ES-I3 (cell line): ENCODE results near the gene TRIM60.
"Not testable (repeated sequence)": the region's sequence is repeated elsewhere in the genome, so short reads cannot be mapped to it uniquely, and the experiment has no call there.

ENCODE experiments used
- H3K36me3 ChIP-seq: 2 replicates; pipeline ENCODE4 v1.6.1; 2013; ENCODE audit warnings: mild to moderate bottlenecking, low read length, control low read depth, moderate library complexity; ENCODE audit not compliant: insufficient read depth
- H3K4me1 ChIP-seq: 2 replicates; pipeline ENCODE4 v1.6.1; 2013; ENCODE audit warnings: mild to moderate bottlenecking, control low read depth, low read length; ENCODE audit not compliant: insufficient read depth
- H3K9ac ChIP-seq: 2 replicates; pipeline ENCODE4 v1.6.1; 2013; ENCODE audit warnings: low read depth, mild to moderate bottlenecking, low read length, moderate library complexity
- H3K9me3 ChIP-seq: 2 replicates; pipeline ENCODE4 v1.6.1; 2013; ENCODE audit warnings: mild to moderate bottlenecking, low read length, moderate library complexity; ENCODE audit not compliant: control insufficient read depth, insufficient read depth

TRIM60 gene

DNA sequence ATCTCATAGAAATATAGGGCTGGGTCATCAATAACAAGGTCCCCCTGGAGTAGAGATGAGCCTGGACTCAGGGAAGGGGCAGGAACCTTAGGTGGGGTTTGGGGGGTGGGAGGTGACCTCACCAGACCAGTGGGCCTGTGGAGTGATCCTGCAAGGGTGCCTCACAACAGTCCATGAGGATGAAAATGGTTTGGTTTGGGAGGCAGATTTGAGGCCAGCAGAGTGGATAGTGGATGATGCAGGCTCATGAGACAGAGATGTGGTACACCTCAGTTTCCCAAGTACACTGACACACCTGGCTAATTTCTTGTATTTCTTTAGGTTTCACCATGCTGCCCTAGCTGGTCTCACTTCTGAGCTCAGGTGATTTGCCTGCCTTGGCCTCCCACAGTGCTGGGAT lies 18.1 kb upstream of the TRIM60 start:
- no peaks in the 10 kb centered on the region for H3K36me3 ChIP-seq
- no peaks in the 10 kb centered on the region for H3K9me3 ChIP-seq
- no peak overlapping the region for H3K9ac ChIP-seq
- no peaks in the 10 kb centered on the region for H3K4me1 ChIP-seq

GRCh38 chr4:165016971-165017370 lies 14.8 kb upstream of the TRIM60 start:
- no peak overlapping the region for H3K9ac ChIP-seq
- no peaks in the 10 kb centered on the region for H3K9me3 ChIP-seq
- no peaks in the 10 kb centered on the region for H3K4me1 ChIP-seq
- H3K36me3 ChIP-seq, result no peaks in the 10 kb centered on the region

GRCh38 chr4:165019995-165020394 lies 11.8 kb upstream of the TRIM60 start:
- not testable (repeated sequence) for H3K9me3 ChIP-seq, H3K9ac ChIP-seq, H3K36me3 ChIP-seq, H3K4me1 ChIP-seq

DNA sequence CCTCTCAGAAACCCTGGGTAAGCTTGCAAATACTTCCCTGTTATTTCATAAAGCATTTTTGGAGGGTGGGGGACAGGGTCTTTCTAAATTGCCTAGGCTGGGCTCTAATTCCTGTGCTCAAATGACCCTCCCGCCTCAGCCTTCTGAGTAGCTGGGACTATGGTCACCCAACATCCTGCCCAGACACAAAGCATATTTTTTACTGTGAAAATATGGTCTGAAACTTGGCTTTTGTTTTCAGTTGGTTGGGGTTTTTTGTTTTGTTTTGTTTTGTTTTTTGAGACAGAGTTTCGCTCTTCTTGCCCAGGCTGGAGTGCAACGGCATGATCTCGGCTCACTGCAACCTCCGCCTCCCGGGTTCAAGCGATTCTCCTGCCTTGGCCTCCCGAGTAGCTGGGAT lies 6.0 kb upstream of the TRIM60 start:
- not testable (repeated sequence) for H3K36me3 ChIP-seq, H3K9ac ChIP-seq, H3K4me1 ChIP-seq, H3K9me3 ChIP-seq

DNA sequence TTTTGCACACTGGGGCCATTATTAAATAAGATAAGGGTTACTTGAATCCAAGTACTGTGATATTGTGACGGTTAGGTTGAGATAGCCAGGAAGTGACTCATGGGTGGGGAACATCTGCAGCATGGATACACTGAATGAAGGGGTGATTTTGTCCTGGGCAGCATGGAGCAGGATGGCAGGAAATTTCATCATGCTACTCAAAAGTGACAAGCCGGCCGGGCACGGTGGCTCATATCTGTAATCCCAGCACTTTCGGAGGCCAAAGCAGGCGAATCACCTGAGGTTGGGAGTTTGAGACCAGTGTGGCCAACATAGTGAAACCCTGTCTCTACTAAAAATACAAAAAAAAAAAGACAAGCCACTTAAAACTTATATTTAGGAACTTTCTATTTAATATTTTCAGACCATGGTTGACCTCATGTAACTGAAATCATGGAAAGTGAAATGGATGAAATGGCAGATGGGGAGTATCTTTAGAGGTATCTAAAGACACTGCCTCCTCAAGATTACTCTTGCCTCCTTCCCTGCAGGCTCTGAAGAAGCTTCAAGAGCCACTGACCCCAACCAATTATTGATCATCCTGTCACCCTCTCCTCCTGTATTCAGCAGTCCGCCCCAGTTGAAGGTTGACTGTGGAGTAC lies 3.9 kb upstream of the TRIM60 start:
- Histone ChIP-seq H3K9me3 (no peaks in the 10 kb centered on the region), H3K4me1 (no peaks in the 10 kb centered on the region), H3K36me3 (no peaks in the 10 kb centered on the region), H3K9ac (no peak overlapping the region)

- Histone ChIP-seq H3K9ac (no peak overlapping the region), H3K9me3 (no peaks in the 10 kb centered on the region), H3K4me1 (peaks cover 11% of the 10 kb centered on the region; the same call in 1 of the 2 replicates), H3K36me3 (no peaks in the 10 kb centered on the region)
Observed at GRCh38 chr4:165048170-165048569, 16.4 kb downstream of the TRIM60 start.

GRCh38 chr4:165052627-165053026 lies 20.8 kb downstream of the TRIM60 start:
- Histone ChIP-seq H3K36me3 (no peaks in the 10 kb centered on the region), H3K9ac (no peak overlapping the region), H3K9me3 (no peaks in the 10 kb centered on the region), H3K4me1 (peaks cover 10% of the 10 kb centered on the region; the same call in 1 of the 2 replicates)

DNA sequence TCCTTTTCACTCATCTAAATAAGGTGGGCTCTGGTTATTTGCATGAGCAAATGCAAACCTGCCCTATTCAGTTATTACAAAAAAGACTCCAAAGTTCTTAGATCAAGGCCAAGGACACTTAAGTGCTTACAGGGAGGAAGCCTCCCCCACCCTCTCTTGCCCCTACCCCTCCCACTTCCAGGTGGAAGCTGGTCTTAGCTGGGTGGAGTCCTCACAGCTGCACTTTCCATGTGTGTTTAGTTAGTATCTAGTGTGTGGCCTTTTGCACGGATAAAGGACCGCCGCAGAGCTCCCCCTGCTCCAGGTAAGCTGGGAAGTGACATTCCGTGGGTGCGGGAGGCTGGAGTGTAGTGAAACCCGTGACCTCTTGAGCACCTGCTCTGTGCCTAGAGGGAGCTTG lies 21.8 kb downstream of the TRIM60 start, which contains the start of gene TRIM75:
Gene TRIM75, plus strand, starts transcription at position 222 of the 400 bp plus-strand sequence. CDS start 5,282 bp downstream, outside the sequence.
- Histone ChIP-seq H3K4me1 (no peaks in the 10 kb centered on the region; the same call in 1 of the 2 replicates), H3K9me3 (no peaks in the 10 kb centered on the region), H3K36me3 (no peaks in the 10 kb centered on the region), H3K9ac (no peak within 1 kb of the TSS)

- no peaks in the 10 kb centered on the region; the same call in 1 of the 2 replicates for H3K4me1 ChIP-seq
- no peak overlapping the region for H3K9ac ChIP-seq
- H3K9me3 ChIP-seq, result no peaks in the 10 kb centered on the region
- no peaks in the 10 kb centered on the region for H3K36me3 ChIP-seq
Observed at GRCh38 chr4:165055601-165056000, 23.8 kb downstream of the TRIM60 start.

- no peaks in the 10 kb centered on the region for H3K9me3 ChIP-seq
- H3K36me3 ChIP-seq, result no peaks in the 10 kb centered on the region
Observed at GRCh38 chr4:165058666-165059065, 26.9 kb downstream of the TRIM60 start.

GRCh38 chr4:165059386-165059785 lies 27.6 kb downstream of the TRIM60 start:
- Histone ChIP-seq H3K36me3 (no peaks in the 10 kb centered on the region), H3K9ac (no peak overlapping the region), H3K9me3 (no peaks in the 10 kb centered on the region), H3K4me1 (no peaks in the 10 kb centered on the region)

More at GRCh38 chr4:165058666-165059065, 26.9 kb downstream of the TRIM60 start:
- Histone ChIP-seq H3K9ac (no peak overlapping the region), H3K4me1 (no peaks in the 10 kb centered on the region)

GRCh38 chr4:165060938-165061337 lies 29.1 kb downstream of the TRIM60 start:
- Histone ChIP-seq H3K9ac (no peak overlapping the region), H3K4me1 (no peaks in the 10 kb centered on the region), H3K9me3 (no peaks in the 10 kb centered on the region), H3K36me3 (no peaks in the 10 kb centered on the region)

GRCh38 chr4:165070560-165070959 lies 38.8 kb downstream of the TRIM60 start:
- Histone ChIP-seq H3K36me3 (no peaks in the 10 kb centered on the region), H3K9me3 (no peaks in the 10 kb centered on the region), H3K9ac (no peak overlapping the region), H3K4me1 (no peaks in the 10 kb centered on the region)

GRCh38 chr4:165073346-165073745 lies 41.5 kb downstream of the TRIM60 start:
- H3K9me3 ChIP-seq, H3K9ac ChIP-seq, H3K36me3 ChIP-seq, H3K4me1 ChIP-seq: not testable (repeated sequence)

GRCh38 chr4:165077034-165077578 lies 45.3 kb downstream of the TRIM60 start:
- no peaks in the 10 kb centered on the region for H3K9me3 ChIP-seq
- H3K36me3 ChIP-seq, result no peaks in the 10 kb centered on the region; the same call in 1 of the 2 replicates
- H3K4me1 ChIP-seq, result no peaks in the 10 kb centered on the region
- no peak overlapping the region for H3K9ac ChIP-seq
